Activated CD4-positive, CD25-positive, alpha-beta regulatory T cell treated with anti-CD3 and anti-CD28 coated beads, Interleukin-2, amount 50 U/mL, for 72 hours (primary cell): Measurements from ENCODE around the gene AFF4.
"Not testable (repeated sequence)": the region's sequence is repeated elsewhere in the genome, so short reads cannot be mapped to it uniquely, and the experiment has no call there.

Source experiments
- DNase-seq: peaks from one replicate; pipeline ENCODE4 v3.0.0; 2021

The AFF4 gene

GRCh38 chr5:132884548-132884947 is 78.9 kb downstream of the AFF4 start:
- DNase-seq, result no peak

DNA sequence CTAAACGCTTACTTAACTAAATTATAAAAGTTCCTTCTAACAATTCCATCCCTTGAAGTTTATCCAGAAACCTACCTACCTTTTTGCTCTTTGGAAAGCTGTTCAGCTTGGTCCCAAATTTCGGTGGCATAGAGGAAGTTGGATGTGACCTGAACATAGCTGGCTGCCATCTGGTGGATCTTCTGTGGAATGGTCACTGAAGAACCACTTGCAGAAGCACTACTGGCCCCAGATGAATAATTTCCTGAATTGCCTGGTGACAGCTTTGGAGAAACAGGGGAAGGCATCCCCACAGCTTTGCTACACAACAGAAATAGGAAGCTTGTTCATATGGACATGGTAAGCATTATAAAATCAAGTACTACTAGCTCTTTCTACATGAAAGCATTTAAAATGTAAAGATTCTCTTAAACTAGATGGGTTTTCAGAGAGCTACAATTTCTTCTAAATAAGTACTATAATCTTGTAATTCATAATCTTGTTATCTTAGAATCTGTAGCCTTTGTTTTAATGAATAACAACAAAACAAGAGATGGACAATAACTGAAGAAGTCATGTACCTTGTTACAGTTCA is 80.1 kb downstream of the AFF4 start:
- no peak for DNase-seq

DNA sequence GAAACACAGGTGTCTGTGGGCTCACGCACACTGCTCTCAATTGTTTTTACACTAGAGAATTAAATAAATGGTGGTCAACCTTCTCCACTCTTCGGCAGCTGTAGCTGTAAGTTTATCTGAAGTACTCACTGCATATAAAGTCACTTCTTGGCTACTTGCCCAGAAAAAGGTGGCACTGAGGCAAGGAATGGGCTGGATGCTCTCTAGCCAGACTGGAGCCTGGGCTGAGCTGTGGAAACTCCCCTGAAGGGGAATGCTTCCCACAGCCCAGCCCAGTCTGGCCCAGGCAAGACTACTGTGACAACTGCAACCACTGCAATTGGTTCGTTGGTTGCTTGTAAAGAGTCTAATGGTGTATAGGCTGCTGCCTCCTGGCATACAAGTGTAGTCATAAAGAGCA is 85.5 kb downstream of the AFF4 start:
- DNase-seq, result no peak

- no peak for DNase-seq
Measured at GRCh38 chr5:132877466-132877865, 86.0 kb downstream of the AFF4 start.

DNA sequence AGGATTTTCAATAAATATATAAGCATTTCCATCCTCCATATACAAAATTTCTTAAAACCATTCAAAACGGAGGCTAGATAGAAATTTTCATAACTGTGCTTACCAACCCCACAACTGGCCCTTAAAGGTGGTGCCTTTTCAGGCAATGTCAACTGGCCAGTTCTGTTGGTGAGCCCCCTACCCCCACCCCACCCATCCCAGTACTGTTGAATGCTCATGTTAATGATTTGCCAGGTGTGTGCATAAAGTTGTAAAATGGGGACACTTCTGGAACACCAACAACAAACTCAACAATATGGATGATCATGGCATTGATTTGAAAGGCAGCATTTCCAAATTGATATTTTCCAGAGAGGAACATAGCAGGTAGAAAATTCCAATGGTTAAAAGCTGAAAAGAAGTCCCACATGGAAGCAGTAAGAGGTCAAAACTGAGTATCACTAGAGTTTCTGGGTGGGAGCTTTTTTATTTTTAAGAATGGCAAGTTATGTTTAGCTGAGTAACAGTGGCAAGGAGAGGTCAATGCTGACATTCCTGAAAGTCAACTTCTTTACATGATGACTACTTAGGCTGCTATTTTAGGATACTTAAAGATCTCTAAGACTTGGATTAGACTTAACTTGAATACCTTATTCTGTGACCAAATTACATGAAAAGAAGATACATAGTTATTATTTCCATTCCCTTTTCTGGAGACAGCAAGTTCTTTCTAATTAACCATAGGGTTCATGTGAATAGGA is 87.2 kb downstream of the AFF4 start:
- no peak for DNase-seq

GRCh38 chr5:132873930-132874271 is 89.5 kb downstream of the AFF4 start:
- DNase-seq, result no peak

DNA sequence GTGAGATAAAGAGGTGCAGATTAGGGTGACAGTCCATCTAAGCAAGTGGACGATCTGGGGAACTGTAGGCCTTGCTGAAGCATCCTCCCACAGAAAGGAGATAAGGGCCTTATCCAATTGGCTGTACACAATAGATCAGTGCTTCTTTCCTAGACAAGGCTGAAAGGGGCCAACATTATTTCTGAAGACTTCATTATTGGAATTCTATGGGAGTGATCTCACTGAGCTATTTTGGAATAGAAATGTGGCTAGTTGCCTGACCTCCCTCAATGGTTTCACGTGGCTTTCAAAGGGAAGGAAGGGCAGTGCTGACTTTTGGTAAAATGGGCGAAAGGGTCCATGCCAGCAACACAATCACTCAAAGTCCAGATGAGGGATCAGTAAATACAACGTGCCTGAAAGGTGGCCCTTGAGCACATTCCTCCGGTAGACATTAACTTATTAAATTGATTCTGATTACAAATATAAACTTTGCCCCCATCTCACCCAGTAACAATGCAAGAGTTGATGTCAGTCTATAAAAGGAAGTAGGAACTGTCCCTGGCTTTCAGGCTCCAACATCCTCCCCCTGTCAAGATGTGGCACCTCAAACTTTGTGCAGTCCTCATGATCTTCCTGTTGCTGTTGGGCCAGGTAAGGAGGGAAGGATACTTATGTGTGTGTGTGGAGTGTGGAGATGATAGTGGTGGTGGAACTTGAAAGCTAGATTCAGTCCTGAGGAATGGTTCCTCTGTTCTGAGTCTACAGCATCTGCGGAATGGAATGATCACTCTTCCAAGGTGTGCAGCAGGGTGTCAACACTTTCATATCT is 90.1 kb downstream of the AFF4 start, which contains the start of gene LEAP2:
TSS of gene LEAP2 (plus strand) at position 550 of the 811 bp plus-strand sequence. CDS start at position 577, 27 bp downstream.
- DNase-seq, result no peak

- no peak for DNase-seq
Measured at GRCh38 chr5:132872788-132873118, 90.7 kb downstream of the AFF4 start.

GRCh38 chr5:132871459-132872284 is 91.8 kb downstream of the AFF4 start:
- no peak for DNase-seq

DNA sequence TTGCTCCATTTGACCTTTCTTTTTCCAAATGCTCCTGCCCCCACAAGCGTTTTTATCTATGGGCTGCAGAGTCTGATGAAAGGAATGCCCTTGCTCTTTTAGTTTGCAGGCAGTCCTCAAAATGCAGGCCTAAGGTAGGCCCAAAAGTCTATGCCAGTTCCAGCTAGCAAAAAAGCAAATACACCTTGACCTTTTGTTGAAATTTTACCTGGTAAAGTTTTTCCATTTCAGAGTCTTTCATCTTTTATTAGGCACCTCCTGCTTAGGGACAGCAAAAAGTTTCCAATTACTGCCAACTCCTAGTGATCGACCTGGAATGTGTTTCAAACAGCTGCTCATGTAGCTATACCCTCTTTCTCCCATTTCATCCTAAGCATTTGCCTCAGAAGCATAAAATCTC is 92.6 kb downstream of the AFF4 start:
- DNase-seq, result no peak

GRCh38 chr5:132868754-132869153 is 94.7 kb downstream of the AFF4 start:
- DNase-seq, result no peak

GRCh38 chr5:132867046-132867451 is 96.4 kb downstream of the AFF4 start:
- DNase-seq, result no peak

DNA sequence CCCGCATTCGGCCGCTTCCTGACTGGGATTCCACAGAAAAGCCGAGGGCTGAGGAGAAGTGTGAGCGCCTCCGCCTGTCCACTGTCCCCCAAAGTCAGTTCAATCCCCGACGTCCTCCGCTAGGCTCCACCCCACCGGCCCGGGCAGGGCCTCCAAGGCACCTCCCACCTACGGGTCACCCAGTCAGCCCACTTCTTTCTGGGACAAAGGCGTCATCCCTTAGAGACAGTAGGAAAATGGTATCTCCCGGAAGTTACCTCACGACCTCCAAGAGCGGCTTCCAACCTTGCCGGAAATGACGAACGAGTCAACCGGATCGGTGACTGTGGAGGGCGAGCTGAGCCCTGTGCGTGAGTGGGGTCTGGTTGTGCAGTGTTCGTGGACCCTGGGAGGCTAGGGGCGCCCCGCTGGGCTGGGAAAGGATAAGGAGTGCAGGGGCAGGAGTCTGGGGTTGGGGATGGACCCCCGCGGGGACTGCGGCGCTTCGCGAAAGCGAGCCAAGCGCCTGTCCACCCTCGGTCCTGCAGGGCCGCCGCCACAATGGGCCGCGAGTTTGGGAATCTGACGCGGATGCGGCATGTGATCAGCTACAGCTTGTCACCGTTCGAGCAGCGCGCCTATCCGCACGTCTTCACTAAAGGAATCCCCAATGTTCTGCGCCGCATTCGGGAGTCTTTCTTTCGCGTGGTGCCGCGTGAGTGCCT is 96.9 kb downstream of the AFF4 start, which contains the start of the genes GDF9 and UQCRQ:
TSS of gene GDF9 (minus strand) at position 128 of the 704 bp plus-strand sequence. CDS start 1,936 bp downstream, outside the sequence.
TSS of gene UQCRQ (plus strand) at position 301 of the 704 bp plus-strand sequence. CDS start at position 541, 240 bp downstream.
- DNase-seq, result peak; percentile 86

DNA sequence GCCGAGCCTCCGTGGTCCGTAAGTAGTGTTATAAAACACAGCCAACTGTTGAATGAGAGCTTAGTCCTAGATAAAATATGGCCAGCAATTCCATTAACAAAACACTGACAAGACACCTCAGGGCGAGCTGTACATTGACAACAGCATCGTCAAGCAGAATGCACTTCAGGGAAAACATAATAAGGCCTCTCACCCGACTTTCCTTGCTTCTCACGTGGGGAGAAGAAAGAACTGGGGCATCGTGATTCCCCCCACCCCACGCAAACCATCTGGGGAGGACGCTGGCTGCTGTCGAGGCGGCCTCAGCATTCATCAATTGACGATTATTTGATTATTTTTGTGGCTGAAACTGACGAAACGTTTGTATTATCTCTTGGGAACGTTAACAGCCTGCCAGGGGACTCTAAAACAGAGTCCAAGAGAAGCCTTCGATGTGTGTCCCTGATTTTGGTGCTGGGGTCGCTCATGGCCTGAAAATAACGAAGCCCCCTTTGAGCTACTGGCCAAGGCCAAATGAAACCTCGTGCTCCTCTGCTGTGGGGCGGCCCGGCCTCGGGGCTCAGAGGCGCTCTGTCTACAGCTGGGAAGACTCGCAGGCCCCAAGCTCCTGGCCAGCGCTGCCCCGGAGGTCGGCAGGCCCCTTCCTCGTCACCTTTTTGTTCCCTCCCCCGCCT is 97.6 kb downstream of the AFF4 start:
- no peak for DNase-seq

DNA sequence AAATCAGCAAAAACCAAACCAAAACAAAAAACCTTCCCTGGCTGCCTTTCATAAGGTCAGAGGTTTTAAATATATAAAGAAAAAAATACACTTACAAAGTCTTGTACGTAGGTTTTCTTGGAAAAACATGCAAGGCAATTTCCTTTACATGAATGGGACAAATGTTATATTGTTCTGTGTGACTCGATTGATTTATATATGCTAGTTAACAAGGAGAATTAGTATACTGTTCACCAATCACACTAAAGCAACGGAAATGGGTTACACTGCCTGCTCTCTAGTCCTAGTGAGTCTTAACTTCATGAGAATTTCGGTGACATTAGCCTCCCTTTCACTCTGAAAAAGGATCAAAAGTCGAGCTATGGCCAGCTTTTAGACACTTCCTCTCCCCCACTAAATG is 102.7 kb downstream of the AFF4 start:
- no peak for DNase-seq

GRCh38 chr5:132859889-132860437 is 103.5 kb downstream of the AFF4 start:
- DNase-seq, result no peak

DNA sequence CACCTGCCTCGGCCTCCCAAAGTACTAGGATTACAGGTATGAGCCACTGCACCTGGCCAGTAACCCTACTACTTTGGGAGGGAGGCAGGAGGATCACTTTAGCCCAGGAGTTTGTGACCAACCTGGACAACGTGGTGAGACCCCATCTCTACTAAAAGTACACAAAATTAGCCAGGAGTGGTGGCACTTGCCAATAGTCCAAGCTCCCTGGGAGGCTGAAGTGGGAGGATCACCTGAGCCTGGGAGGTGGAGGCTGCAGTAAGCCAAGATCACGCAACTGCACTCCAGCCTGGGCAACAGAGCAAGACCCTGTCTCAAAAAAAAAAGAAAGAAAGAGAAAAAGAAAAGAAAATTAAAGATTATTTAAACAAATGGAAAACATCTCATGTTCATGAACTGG is 107.4 kb downstream of the AFF4 start:
- no peak for DNase-seq

DNA sequence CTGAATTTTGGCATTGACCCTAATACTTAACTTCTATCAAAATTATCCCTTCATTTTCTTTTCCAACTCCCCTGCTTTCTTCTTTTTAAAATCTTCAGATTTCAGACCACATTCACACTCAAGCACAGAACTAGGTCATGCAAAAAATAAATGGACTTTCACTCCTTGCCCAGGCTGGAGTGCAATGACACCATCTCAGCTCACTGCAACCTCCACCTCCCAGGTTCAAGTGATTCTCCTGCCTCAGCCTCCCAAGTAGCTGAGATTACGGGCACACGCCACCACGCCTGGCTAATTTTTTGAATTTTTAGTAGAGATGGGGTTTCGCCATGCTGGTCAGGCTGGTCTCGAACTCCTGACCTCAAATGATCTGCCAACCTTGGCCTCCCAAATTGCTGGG is 108.4 kb downstream of the AFF4 start:
- DNase-seq, result not testable (repeated sequence)

DNA sequence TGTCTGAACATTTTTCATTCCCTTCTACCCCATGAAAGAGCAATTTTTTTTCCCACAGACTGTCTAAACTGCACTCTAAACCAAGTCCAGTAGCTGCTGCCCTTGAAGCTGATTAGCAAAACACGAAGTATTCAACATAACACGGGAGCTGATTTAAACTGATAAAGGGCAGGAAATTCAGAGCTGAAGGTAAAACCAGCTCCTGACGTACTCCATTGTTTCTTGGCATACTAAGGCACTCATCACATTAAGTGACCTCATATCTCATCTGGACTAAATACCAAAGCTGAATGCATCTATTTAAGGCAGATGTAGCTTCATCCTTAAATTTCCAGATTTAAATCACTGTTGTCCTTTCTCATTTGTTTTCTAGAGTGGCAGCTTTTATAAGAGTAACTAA is 109.1 kb downstream of the AFF4 start:
- DNase-seq, result no peak

- DNase-seq, result no peak
Measured at GRCh38 chr5:132853790-132854189, 109.6 kb downstream of the AFF4 start.

GRCh38 chr5:132853323-132853722 is 110.1 kb downstream of the AFF4 start:
- DNase-seq, result no peak
